ENCODE data around the gene RNF208.
"Not testable (repeated sequence)": the region's sequence is repeated elsewhere in the genome, so short reads cannot be mapped to it uniquely, and the experiment has no call there.

Gene RNF208

GRCh38 chr9:137252555-137253506 is 30.8 kb upstream of the RNF208 start:
- no peak for DNase-seq

DNA sequence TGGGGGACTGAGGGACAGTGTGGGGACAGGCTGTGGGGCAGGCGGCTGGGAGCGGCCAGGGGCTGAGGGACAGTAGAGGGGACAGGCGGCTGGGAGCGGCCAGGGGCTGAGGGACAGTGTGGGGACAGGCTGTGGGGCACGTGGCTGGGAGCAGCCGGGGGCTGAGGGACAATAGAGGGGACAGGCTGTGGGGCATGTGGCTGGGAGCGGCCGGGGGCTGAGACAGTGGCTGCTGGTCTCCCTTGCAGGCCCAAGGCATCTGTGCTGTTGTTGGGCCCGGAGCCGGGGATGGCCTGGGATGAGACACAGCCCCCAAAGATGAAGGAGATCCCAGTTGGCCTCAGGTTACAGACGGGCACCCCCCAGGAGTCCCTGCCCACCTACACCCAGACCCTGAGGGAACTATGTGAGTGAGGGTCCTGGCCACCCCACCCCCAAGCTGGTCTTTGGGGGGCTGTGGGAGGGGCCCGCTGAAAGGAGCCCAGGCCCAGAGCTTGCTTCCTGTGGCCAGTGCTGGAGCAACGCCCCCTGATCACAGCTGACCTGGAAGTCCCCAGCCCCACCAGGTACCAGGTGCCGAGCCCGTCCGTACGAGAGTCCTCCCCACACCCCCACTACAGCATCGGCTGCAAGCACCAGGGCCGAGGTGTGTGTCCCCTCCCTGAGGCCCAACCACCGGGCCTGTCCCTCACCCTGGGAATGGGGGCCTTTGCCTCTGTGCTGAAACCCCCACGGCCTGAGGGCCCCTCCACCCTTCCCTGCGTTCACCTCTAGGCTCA is 29.6 kb upstream of the RNF208 start:
- no peak for DNase-seq

- no peak for DNase-seq
These were observed 29.1 kb upstream of the RNF208 start, which contains the start of gene STPG3 for GRCh38 chr9:137251194-137251461. TSS of gene STPG3 (plus strand) at chr9:137251286. CDS start at chr9:137251287, 1 bp downstream.

DNA sequence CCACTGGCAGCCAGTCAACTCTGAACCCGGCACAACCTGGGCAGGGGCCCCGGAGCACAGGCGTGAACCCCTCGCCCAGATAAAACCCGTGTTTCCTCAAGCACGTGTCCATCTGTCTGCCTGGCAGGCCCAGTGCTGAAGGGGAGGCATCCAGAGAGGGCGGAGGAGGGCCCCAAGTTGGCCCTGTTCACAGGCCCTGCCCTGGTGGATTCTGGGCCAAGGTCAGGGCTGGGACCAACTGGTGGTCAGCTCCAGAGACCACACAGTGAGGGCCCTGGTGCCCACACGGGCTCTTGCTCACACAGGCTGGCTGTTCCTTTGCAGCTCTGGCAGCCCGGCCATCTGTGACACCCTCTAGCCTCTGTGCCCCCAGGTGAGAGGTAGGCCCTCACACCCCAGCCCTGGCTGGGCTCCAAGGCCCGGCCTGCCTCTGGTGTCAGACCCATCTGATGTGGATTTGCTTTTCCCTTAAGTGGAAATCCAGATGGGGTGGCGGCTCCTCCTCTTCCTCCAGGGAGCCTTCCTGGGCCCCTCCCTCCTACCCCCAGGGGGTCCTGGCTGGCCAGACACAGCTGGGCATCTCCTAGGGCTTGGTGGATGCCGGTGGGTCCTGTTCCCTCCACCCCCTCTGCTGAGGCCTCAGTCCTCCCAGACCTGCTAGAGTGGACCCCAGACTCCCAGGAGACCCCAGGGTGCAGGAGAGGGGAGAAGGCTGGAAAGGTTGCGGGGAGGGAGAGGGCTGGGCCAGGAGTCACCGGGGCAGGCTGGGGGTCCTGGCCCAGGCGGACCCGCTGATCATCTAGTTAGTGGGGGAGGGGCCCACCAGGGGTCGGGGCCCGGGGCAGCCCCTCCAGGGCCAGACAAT is 28.5 kb upstream of the RNF208 start:
- DNase-seq = no peak

GRCh38 chr9:137247916-137248175 is 25.8 kb upstream of the RNF208 start:
- DNase-seq = no peak

- no peak for DNase-seq
These were observed 25.3 kb upstream of the RNF208 start for GRCh38 chr9:137247135-137247915.

DNA sequence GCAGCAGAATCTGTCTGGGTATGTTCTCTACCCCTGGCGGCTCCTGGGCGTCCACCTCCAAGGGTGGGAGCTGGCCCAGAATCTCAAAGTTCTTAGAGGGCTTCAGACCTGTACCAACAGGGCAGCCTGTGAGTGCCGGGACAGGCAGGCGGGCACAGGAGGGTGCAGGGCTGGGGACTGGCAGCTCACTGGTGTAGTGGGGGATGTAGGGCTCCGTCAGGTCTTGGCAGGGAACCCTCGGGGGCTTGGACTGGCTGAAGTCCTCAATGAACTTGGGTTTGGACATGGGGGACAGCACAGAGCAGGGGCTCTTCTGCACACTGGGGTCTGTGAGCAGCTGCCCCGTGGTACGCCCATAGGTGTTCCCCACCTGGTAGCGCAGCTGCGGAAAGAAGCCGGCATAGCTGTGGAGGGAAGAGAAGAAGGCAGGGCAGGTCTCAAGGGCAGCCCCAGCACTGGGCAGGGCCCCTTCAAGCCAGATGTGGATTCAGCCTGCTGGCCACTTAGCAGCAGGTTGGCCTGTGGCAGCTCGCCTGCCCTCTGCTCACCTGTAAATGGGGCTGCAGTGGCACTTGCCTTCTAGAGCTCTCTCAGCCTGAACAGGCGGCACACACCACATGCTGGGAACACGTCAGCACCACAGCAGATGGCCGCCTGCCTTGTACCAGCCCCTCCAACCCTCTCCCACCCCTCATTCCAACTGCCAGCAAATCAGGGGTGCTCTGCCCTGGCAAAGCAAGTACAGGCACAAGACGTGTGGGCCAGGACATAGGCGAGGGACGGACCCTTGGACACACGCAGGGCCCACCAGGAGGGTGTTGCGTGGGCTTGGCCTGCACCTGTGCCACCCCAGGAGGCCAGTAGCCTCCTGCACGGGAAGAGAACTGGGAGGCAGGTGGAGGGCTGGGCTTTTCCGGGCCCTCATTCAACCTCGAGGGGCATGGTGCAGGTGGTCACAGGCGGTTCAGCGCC is 23.7 kb upstream of the RNF208 start:
- DNase-seq = no peak

GRCh38 chr9:137244486-137245449 is 22.7 kb upstream of the RNF208 start:
- DNase-seq = no peak

DNA sequence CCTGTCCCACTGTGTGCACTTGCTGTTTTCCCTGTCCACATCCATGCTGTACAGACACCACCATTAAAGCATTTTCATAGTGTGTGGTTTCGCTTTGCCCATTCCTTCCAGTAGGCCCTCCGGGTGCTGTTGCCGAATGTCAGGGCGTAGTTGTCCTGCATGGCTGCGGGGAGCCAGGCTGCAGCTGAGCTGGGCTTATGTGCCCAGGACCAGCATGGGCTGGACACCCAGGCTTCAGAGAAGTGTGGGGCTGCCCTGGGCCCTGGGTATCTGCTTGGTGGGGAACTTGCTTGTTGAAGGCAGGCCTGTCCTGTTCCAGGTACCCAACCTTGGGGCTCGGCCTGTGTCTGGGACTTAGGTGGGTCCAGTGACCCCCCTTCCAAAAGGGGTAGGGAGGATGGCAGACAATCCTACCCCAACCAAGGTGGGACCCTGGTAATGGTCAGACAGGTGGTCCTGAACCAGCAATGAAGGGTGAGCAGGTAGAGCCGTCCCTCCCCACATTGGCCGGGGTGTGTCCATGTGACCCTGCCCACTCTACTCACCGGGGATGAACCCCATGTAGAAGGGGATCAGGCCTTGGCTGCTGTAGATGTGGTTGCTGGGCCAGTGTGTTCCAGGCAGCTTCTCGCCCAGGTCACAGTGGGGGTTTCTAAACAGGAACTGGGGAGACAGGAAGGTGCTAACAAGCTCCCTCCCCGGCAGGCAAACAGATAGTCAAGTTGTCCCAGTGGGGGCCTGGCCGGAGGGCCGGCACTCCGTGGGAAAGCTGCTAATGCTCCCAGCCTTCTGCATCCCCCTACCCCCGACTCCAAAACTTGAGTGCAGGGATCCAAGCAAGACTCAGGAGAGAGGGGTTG is 21.8 kb upstream of the RNF208 start:
- DNase-seq = peak; percentile 38

DNA sequence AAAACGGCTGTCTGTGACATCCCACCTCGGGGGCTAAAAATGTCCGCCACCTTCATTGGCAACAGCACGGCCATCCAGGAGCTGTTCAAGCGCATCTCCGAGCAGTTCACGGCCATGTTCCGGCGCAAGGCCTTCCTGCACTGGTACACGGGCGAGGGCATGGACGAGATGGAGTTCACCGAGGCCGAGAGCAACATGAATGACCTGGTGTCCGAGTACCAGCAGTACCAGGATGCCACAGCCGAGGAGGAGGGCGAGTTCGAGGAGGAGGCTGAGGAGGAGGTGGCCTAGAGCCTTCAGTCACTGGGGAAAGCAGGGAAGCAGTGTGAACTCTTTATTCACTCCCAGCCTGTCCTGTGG is 21.2 kb upstream of the RNF208 start:
- not testable (repeated sequence) for DNase-seq

DNA sequence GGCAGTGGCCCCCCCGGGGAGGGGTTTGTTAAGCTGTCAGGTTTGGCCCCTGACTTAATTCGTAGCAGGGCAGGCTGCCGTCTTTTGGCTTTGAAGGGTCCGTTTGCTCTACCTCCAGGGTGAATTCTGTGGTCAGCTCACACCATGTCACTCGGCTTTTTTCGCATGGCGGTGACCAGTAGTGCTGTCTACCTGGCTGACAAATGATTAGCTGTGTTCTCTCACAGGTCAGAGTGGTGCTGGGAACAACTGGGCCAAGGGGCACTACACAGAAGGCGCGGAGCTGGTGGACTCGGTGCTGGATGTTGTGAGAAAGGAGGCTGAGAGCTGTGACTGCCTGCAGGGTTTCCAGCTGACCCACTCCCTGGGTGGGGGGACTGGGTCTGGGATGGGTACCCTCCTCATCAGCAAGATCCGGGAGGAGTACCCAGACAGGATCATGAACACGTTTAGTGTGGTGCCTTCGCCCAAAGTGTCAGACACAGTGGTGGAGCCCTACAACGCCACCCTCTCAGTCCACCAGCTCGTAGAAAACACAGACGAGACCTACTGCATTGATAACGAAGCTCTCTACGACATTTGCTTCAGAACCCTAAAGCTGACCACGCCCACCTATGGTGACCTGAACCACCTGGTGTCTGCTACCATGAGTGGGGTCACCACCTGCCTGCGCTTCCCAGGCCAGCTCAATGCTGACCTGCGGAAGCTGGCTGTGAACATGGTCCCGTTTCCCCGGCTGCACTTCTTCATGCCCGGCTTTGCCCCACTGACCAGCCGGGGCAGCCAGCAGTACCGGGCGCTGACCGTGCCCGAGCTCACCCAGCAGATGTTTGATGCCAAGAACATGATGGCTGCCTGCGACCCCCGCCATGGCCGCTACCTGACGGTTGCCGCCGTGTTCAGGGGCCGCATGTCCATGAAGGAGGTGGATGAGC is 20.5 kb upstream of the RNF208 start:
- no peak for DNase-seq

- DNase-seq = peak; percentile 80
These were observed 19.6 kb upstream of the RNF208 start for GRCh38 chr9:137241490-137242268.

- DNase-seq = peak; percentile 95
These were observed 18.9 kb upstream of the RNF208 start, which contains the start of gene TUBB4B for GRCh38 chr9:137240841-137241489. TSS of gene TUBB4B (plus strand) at chr9:137241287. CDS start at chr9:137241361, 74 bp downstream.

GRCh38 chr9:137240318-137240840 is 18.3 kb upstream of the RNF208 start:
- DNase-seq = no peak

- DNase-seq = not testable (repeated sequence)
These were observed 17.6 kb upstream of the RNF208 start for GRCh38 chr9:137239541-137240200.
